DMS 273 (cell line): ENCODE results near the gene SLC4A8.
A peak's percentile ranks its signal among the peaks of the same experiment; 100 is the strongest.

Source experiments
- DNase-seq: peaks from one replicate; lab custom pipeline; 2025; ENCODE audit not compliant: unreplicated experiment; lab: John Stamatoyannopoulos, UW

The SLC4A8 gene

GRCh38 chr12:51520576-51521325 is 96.1 kb downstream of the SLC4A8 start:
- DNase-seq, result peak; percentile 31

- DNase-seq, result peak; percentile 16
Observed at GRCh38 chr12:51521554-51522276, 97.1 kb downstream of the SLC4A8 start.

GRCh38 chr12:51522696-51523095 is 98.1 kb downstream of the SLC4A8 start:
- no peak for DNase-seq

- DNase-seq, result no peak
Observed at GRCh38 chr12:51524386-51524901, 99.8 kb downstream of the SLC4A8 start.

GRCh38 chr12:51525518-51525917 is 100.9 kb downstream of the SLC4A8 start:
- DNase-seq, result no peak

GRCh38 chr12:51527966-51528365 is 103.3 kb downstream of the SLC4A8 start:
- no peak for DNase-seq

GRCh38 chr12:51528852-51529650 is 104.4 kb downstream of the SLC4A8 start:
- DNase-seq, result no peak

- no peak for DNase-seq
Observed at GRCh38 chr12:51529651-51529970, 105.0 kb downstream of the SLC4A8 start.

DNA sequence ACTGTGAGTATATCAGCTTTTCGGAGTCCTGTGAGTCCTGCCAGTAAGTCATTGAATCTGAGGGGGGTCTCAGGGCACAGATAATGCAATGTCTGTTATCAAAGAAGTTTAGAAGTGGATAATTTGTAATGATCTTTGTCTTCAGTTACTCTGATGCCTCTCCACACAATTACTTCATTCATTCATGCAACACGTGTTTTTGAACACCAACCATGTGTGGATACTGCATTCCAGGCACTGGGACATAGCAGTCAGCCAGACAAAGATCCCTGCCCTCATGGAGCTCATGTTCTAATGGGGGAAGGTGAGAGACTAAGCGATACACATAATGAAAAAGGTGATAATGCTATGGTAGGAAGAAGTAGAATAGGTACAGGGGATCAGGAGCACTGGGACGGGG is 105.6 kb downstream of the SLC4A8 start:
- DNase-seq, result no peak

DNA sequence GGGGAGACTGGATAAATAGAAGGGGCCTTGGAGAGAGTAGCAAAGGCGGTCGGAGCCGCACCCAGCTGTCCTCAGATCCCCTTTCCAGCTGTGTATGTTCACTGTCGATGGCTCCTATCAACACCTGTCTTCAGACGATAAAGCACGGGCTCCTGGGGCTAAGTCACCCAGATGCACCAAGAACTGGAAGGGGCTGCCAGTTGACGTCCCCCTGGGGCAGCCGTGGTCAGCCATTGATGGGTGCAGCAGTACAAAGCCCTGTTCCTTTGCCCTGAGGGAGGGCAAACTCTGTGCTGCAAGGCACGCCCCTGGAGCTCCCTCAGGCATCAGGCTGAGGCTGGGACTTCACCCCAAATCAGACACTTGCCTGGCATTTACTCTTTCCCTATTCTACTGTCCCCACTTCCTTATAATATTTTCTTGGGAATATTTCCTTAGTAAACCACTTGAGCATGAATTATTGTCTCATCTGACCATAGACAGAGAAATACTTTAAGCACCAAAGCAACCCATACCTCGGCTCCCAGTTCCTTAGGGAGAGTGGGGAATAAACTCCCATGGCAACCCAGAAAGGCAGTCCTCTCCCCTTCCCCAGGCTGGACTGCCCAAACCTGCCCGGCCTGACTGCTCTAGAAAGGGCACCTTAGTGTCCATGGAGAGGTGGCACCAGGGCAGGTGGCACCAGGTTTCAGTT is 106.8 kb downstream of the SLC4A8 start:
- no peak for DNase-seq

- peak; percentile 85 for DNase-seq
Observed at GRCh38 chr12:51531978-51532497, 107.4 kb downstream of the SLC4A8 start.

DNA sequence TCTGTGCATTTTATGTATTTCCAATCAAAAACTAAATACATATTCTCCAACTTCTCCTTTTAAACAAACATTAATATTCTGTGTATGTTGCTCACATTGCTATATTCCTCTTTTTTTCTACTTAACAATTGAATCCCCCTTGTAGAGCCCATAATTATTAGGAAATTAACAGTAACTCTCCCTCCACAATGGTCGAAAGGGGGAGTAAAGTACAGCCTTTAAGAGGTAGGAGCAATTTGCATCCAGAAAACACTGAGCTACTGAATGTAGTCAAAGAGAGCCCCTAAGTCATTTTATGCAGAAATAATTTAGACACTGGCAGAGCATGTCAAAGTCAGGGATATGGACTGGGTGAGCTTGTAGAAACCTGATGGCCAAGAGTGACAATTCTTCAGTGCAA is 109.2 kb downstream of the SLC4A8 start:
- peak; percentile 52 for DNase-seq

DNA sequence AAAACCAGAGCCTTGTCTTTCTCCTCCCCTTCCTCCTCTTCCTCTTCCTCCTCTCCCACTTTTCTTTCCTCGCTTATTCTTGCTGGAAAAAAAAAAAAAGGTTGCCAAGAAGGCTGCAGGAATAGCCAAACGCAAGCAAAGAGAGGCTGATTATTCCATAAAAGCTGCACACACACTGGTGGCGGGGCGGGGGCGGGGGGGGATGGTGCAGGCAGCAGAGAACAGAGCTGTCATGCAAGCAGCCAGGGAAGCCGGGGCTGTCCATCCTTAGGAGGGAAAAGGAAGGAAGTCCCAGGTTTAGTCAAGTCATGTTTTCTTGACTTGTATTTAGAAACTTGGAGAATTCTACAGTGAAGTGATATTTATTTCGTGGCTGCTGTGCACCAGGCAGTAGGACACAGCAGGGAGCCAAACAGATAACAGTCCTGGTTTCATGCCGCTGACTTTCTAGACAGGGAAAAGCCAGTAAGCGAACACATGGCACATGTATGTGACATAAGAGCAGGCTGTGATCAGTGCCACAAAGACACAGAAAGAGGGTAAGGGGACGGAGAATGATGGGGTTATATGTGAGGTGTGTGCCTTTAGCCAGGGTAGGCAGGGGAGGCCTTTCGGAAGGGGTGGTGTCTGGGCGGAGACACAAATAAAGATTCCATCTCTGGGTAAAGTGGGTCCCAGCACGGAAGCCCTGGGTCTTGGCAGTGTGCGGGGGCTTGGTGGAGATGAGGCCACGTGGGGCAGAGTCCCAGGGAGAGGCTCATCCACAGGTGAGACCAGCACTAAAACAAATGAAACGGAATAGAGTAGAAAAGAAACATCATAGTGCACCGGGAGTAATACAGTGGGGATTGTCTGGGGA is 109.8 kb downstream of the SLC4A8 start:
- peak; percentile 5 for DNase-seq

DNA sequence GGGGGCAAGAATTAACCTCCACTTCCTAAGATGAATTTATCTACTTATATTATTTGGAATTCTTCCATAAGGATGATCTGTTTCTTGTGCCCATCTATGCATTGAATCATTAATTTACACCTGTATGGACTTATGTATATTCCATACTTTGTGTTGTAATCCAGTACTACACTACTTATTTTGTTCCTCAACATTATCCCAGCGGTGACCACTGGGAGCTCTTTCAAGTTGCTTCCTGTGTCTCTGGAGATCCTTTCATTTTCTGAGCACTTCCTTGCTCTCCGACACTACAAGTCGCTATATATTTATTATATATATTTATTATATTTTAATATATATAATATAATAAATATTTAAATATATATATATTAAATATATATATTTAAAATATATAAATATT is 111.5 kb downstream of the SLC4A8 start:
- peak; percentile 42 for DNase-seq

DNA sequence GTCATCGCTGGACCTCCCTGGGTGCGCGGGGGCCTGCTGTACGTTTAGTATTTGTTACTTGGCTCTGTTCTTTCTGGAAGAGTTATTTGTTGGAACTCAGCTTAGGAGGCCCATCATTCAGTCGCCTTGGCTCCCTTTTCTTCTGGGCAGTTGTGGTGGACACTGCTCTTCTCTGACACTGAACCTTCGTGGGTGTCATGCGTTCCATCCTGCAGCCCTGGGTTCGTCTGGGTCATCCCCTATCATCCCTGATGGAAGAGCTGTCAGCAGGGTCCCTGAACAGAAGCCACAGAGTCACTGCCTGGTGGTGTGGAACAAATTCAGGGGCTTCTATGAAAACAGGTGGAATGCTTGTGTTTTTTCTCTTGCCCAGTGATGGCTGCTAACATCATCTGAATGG is 113.5 kb downstream of the SLC4A8 start:
- DNase-seq, result no peak

GRCh38 chr12:51538599-51538998 is 114.0 kb downstream of the SLC4A8 start:
- no peak for DNase-seq

GRCh38 chr12:51540996-51541395 is 116.4 kb downstream of the SLC4A8 start:
- DNase-seq, result no peak

- DNase-seq, result no peak
Observed at GRCh38 chr12:51546097-51546496, 121.5 kb downstream of the SLC4A8 start.

GRCh38 chr12:51547606-51548005 is 123.0 kb downstream of the SLC4A8 start:
- no peak for DNase-seq

DNA sequence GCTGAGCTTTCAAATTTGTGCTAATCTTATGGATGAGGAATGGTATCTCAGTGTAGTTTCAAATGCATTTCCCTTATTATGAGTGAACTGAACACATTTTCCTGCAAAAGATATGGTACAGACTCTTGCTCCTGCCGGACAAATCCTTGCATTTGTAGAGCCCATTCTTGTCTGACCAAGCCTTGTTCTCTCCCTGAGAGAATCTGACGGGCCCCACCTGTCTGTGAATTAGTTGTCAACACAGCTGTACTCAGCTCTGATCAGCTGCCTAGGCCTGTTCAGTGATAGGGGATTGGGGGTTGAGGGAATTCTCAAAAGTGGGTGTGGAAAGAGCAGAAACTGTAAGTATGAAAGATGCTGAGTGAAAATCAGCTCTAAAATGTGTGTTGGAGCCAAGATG is 123.6 kb downstream of the SLC4A8 start:
- DNase-seq, result no peak
